Activated CD4-positive, CD25-positive, alpha-beta regulatory T cell treated with anti-CD3 and anti-CD28 coated beads, Interleukin-2, amount 50 U/mL, for 16 hours (primary cell): ENCODE measurements around the gene TOMM34.

Experiments
- DNase-seq: peaks from one replicate; pipeline ENCODE4 v3.0.0-alpha.2; 2020; ENCODE audit warnings: low read depth, low spot score

Gene TOMM34

GRCh38 chr20:44930517-44931168, 29.6 kb downstream of the TOMM34 start:
- DNase-seq = no peak

GRCh38 chr20:44928595-44928994, 31.6 kb downstream of the TOMM34 start:
- DNase-seq = no peak

- no peak for DNase-seq
Observed at GRCh38 chr20:44924541-44924940, 35.7 kb downstream of the TOMM34 start.

GRCh38 chr20:44921447-44921846, 38.8 kb downstream of the TOMM34 start:
- no peak for DNase-seq

DNA sequence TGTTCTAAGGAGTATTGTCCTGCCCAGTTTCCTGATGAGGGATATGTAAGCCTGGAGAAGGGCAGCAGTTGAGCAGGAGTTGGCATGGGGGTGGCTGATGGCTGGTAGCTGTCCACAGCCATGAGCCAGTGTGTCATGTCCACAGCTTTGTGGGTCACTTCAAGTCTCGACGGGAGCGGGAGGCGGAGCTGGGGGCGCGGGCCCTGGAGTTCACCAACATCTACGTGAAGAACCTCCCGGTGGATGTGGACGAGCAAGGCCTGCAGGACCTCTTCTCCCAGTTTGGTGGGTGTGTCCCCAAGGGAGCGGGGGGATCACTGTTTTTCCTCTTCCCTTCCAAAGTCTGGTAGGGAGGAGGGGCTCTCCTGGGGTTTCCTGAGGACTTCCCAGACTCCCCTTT, 41.4 kb downstream of the TOMM34 start:
- DNase-seq = no peak

DNA sequence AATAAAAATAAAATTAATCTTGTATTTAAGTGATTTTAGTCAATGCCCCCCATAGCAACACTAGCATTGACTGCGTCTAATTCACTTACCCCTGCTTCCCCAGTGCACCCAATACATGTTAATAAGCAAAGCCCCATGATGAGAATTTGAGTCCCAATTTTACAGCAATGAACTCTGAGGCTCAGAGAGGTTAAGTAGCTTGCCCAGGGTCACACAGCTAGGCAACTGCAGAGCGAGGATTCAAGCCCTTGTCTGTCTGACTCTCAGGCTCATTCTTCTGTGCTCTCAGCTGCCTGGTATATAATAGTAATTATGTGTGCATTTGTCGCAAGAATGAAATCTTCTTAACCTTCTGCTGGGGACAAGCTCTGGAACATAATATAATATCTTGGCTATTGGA, 41.9 kb downstream of the TOMM34 start:
- no peak for DNase-seq

- DNase-seq = no peak
Observed at GRCh38 chr20:44917399-44917798, 42.8 kb downstream of the TOMM34 start.

- DNase-seq = no peak
Observed at GRCh38 chr20:44916586-44916985, 43.6 kb downstream of the TOMM34 start.

DNA sequence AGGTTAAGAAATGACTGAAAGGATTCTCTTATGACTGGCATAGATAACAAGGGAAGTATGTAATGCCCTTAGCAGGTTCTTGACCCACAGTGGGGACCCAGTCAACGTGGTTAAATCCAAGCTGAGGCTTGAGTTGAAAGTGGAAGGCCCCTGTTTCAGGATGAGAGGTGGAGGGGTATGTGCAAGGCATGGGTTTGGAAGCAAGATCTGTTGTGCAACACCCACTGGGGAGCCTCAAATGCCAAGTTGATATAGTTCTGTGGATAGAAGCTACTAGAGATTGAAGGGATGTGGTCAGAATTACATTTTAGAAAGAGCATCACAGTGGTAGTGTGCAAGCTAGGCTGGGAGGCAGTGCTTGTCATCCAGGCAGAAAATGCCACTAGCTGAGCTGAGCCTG, 45.3 kb downstream of the TOMM34 start:
- no peak for DNase-seq

GRCh38 chr20:44912189-44912588, 48.0 kb downstream of the TOMM34 start:
- no peak for DNase-seq

GRCh38 chr20:44911264-44911921, 48.8 kb downstream of the TOMM34 start:
- DNase-seq = no peak

DNA sequence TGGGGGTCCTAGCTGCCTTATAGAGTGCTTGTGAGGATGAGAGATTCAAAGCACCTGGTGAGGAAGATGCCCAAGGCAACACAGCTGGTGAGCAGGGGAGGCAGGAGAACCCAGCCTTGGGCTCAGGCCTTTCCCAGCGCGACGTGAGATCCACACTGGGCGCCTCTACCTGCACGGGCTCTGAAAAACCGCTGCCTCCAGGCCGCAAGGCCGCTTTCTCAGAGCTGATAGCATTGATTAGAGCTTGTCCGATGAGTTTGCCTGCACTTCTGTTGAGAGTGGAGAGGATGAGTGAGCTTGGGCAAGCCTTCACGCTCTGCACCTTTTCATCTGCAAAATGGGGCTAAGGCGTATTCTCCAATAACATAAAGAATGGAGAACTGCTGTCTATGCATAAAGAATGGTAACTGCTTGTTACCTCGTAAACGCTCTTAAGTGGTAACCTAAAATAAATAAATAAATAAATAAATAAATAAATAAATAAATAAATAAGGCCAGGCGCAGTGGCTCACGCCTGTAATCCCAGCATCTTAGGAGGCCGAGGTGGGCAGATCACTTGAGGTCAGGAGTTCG, 49.4 kb downstream of the TOMM34 start:
- no peak for DNase-seq

DNA sequence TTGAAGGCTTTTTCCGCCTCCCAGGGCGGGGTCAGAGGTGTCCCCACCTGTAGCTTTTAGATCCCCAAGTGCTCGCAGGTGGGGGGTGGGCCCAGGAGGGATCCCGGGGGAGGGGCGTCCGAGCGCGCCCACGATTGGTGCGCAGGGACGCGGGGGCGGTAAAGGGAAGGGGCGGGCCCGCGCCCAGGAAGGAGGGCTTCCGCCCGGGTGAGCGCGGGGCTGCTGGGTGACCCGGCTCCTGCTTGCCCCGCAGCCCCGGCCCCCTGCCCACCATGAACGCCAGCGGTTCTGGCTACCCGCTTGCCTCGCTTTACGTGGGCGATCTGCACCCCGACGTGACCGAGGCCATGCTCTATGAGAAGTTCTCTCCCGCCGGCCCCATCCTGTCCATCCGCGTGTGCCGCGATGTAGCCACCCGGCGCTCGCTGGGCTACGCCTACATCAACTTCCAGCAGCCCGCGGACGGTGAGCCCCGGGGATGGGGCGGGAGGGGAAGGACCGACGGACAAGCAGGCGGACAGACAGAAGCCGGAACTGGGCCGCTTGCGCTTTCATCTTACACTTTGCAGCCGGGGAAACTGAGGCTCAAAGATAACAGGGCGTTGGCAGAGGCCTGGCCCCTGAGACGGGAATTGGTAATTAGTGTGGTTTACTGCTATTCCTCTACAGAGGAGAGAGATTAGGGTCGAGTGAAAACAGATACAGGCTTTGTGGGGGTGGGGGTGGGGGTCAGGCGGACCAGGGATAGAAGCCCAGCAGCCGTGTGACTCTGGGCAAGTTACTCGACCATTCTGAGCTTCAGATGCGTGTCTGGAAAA, 50.1 kb downstream of the TOMM34 start, which contains the start of gene PABPC1L:
Gene PABPC1L (plus strand): TSS at position 189 of the 818 bp plus-strand sequence. CDS start 84 bp downstream, at position 273.
- peak; percentile 57 for DNase-seq

GRCh38 chr20:44908987-44909871, 51.0 kb downstream of the TOMM34 start:
- no peak for DNase-seq

DNA sequence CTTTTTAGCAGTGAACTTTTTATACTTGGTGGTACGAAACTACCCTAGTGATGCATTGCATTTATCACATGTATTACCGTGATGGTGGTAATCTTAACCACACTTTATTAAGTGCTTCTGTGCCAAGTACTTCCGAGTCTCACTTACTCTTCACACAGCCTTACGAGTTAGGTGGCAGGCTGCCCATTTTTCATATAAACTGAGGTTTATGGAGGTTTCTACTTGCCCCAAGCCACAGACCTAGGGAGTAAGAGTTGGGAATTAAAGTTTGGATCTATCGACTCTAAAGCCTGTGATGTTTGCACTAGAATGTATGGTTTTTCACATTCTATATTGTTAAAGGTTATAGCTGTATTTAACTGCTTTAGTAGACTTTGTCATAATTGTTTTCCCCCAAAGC, 55.8 kb downstream of the TOMM34 start:
- no peak for DNase-seq

- DNase-seq = no peak
Observed at GRCh38 chr20:44901974-44902373, 58.2 kb downstream of the TOMM34 start.

GRCh38 chr20:44900231-44900854, 59.9 kb downstream of the TOMM34 start:
- no peak for DNase-seq

- no peak for DNase-seq
Observed at GRCh38 chr20:44897133-44897532, 63.1 kb downstream of the TOMM34 start.

GRCh38 chr20:44896583-44896982, 63.6 kb downstream of the TOMM34 start:
- DNase-seq = no peak

DNA sequence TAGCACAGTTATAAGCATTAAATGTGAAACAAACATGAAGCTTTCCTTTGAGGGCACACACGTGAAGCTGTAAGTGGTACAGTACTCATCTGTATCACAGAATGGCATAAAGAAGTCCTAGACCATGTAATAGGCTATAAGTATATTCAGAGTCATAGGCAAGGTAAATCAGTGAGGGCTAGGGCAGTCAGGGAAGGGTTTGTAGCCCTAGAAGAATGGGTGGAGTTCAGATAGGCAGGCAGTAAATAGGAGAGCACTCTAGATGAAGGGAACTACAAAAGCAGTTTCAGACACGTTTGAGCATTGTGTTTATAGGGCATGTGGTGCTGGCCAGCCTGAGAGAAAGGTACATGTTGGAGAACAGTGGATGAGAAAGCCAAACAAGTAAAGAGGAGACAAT, 65.2 kb downstream of the TOMM34 start:
- no peak for DNase-seq
